Measurements from ENCODE around the gene LEFTY2.

DNA sequence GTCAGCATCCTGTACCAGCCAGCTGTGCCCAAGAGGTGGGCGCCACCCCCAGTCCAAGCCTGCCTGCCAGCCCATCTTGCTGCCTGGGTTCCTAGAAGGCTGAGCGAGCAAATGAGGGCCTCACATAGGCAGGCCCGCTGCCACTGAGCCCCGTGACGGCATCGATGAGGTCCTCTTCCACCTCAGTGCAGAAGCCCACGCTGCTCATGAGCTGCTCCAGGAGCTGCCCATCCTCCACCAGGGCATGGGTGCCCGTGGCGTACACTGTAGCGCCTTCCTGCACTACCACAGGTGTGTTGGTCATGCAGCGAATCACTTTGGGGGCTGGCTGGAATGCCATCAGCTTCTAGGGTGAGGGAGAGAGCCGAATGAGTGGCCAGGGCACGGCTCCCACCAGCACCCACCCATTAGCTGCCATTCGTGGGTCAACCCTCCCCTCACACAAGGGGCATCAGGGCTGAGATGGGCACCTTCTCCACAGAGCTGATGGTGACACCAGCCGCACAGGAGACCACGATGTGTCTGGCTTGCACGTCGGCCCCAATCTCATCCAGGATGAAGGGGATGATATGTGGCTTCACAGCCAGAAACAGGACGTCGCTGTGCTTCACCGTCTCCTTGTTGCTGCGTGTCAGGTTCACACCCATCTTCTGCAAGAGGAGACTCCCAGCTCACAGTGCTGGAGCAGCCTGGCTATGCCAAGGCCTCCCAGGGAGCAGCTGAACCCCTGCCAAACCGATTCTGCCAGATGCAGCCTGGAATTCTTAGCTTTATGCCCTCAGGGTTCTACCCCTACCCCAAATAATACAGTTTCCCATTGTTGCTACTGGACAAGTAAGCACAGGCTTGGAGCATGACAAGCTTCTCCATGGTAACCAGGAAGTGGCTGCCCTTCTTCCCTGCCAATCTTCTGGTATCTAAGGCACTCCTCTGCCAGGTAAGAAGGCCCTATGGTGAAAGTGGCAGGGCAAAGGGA, 19.0 kb downstream of the LEFTY2 start:
- TF ChIP-seq CTCF (IDR thresholded peaks at IDR 0.05) (no peak), POLR2A (IDR thresholded peaks at IDR 0.05) (no peak), POLR2AphosphoS5 (IDR thresholded peaks at IDR 0.05) (no peak)
